Epithelial cell of proximal tubule (primary cell): ENCODE measurements around the gene GINS1. TPM values are rescaled to one million over a fixed set of nuclear protein-coding genes. Genes with fewer than 3 reads are reported as not detected.

Source experiments
- DNase-seq: peaks from one replicate; pipeline ENCODE4 v3.0.0-alpha.2; 2011; ENCODE audit warnings: low read depth
- H3K4me3 ChIP-seq: 2 replicates; pipeline ENCODE4 v1.5.1; 2011; ENCODE audit warnings: low read depth, mild to moderate bottlenecking, low read length
- total RNA-seq: library from RNA; depleted of rRNA; stranded (reverse); fragments of >200 nt; gene quantifications from 2 replicates; pipeline ENCODE4 v1.2.3, GENCODE V29; 2015
- TF ChIP-seq, protein P1 (sequence below): conservative IDR thresholded peaks from 2 replicates; pipeline ENCODE4 v1.5.1; 2012; ENCODE audit warnings: low read depth, mild to moderate bottlenecking, low read length

The GINS1 gene
- total RNA-seq, 1 donor from 2014 or later, result 34.9 TPM

DNA sequence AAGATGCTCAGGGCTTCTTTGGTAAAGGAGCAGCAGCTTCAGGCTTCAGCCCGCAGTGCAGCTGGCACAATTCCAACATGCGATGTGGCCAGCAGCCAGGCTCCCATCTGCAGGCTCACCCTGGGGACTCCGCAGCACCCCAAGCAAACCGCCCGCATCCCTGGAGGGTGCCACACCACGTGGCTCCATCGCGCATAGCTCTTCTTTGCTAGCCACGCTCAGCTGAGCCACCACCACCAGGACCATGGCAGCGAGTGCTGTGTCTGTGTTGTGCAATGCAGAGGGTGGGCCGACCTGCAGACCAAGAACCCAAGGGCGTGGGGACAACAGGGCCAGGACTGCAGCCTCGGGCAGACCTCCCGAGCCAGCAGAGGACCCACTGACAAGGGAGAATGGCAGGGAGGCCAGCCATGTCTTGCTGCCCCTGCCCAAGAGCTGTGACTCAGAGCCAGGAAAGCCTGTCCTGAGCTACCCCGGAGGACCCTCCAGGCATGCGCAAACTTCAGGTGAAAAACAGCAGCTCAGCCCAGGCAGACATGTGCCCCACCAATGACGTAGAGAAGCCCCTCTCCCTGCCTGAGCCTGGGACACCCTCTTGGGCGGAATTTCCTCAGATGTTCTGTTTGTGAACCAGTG, 87.8 kb downstream of the GINS1 start:
- DNase-seq, result no peak
- TF ChIP-seq, protein P1, sequence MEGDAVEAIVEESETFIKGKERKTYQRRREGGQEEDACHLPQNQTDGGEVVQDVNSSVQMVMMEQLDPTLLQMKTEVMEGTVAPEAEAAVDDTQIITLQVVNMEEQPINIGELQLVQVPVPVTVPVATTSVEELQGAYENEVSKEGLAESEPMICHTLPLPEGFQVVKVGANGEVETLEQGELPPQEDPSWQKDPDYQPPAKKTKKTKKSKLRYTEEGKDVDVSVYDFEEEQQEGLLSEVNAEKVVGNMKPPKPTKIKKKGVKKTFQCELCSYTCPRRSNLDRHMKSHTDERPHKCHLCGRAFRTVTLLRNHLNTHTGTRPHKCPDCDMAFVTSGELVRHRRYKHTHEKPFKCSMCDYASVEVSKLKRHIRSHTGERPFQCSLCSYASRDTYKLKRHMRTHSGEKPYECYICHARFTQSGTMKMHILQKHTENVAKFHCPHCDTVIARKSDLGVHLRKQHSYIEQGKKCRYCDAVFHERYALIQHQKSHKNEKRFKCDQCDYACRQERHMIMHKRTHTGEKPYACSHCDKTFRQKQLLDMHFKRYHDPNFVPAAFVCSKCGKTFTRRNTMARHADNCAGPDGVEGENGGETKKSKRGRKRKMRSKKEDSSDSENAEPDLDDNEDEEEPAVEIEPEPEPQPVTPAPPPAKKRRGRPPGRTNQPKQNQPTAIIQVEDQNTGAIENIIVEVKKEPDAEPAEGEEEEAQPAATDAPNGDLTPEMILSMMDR, result no peak
- H3K4me3 ChIP-seq, result no peak overlapping the region

DNA sequence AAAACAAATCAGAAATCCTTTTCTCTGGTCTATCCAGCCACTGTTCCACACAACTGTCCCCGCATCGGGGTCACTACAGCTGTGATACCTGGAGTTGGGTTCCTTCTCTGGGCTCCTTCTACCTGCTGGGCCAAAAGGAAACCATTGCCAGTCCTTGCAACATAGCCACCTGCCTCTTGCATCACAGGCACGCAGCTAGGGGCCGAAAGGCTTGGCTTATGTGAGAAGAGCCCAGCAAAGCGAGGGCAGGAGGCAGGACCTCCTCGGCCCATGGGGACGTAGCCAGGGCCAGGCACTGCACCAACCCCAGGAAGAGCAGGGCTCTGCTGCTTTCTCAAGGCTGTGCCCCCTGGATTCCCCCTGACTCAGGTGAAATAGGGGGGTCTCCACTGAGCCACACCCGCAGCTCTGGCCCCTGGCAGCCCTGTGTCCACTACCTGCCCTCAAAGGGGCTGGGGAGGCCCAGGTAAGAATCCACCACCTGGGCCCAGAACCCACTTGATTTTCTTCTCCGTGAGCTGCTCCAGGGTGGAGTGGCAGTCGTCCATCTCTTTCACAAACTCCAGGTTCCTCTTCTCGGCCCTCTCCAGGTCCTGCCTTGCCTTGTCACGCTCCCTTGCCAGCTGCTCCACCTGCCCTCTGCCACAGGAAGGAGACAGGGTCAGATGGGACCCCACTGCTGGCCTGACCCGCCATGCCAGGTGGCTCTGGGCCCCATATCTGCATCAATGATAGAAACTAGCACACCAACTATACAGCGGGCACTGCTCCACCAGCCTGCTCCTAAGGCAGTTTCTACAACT, 88.9 kb downstream of the GINS1 start:
- H3K4me3 ChIP-seq, result no peak overlapping the region
- TF ChIP-seq, protein P1, result no peak
- no peak for DNase-seq

DNA sequence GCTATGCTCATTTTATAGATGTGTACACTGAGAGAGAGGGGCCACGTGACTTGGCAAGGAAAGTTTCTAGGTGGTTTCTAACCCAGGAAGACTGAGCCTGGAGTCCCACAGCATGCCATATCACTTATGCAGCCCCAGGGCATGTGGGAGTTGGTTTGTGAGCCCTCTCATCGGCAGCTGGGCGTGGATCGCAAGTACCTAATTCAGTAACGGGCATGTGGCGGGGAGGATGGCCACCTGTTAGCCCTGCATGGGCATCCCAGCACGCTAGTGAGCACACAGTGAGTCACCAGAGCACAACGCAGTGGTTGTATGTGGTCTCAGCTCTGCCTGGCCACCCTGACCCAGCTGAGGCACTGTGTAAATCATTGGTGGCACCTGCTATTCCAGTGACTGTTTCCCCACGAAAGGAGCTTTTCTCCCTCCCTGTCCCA, 89.5 kb downstream of the GINS1 start:
- no peak for DNase-seq
- no peak overlapping the region for H3K4me3 ChIP-seq
- TF ChIP-seq, protein P1, result no peak

DNA sequence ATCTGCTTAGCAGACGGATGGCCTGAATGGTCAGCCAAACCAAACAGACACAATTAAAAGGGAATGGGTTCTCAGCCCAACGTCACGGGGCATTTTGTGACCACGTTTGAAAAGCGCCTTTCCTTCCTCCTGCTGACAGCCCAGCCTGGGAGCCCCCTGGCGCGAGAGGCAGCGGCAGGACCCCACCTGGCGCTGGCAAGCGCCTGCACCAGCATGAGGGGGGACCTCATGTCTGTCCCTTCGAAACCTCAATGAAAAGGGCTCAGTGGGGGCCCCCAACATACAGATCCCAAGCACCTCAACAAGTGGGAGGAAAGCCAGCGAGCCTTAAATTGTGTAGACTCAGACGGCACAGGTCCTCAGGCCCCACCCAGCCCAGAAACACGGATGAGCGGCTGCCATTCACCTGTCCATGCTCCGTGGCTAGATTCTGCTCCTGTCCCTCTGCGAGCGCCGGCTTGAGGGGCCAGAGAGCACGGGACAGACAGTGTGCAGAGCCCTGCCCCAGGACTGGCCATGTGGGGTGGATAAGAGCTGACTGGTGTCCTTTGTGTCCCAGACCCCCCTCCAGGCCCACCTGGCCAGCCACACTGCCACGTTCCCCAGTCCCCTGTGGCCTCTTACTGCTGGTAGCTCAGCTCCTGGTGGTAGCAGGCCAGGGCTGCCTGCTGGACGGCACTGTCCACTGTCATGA, 90.3 kb downstream of the GINS1 start:
- no peak overlapping the region for H3K4me3 ChIP-seq
- no peak for DNase-seq
- TF ChIP-seq, protein P1, result no peak

Other genes starting within 250 kb of the GINS1 start
- gene ENTPD6, start 212.0 kb upstream of the GINS1 start, total RNA-seq, result 76.5 and 103 TPM in 2 replicates
- 145 and 241 TPM in 2 replicates for gene PYGB, start 159.6 kb upstream of the GINS1 start, total RNA-seq
- 60.3 and 79.3 TPM in 2 replicates for gene ABHD12, start 16.8 kb upstream of the GINS1 start, total RNA-seq
- 6.5 and 13.5 TPM in 2 replicates for gene NINL, start 177.9 kb downstream of the GINS1 start, total RNA-seq
- gene NANP, start 216.3 kb downstream of the GINS1 start, total RNA-seq, result 4.4 and 8.8 TPM in 2 replicates